A204.1 (cell line): Measurements from ENCODE around the gene HELZ.
"Not testable (repeated sequence)": the region's sequence is repeated elsewhere in the genome, so short reads cannot be mapped to it uniquely, and the experiment has no call there.

ENCODE experiments used
- FAIRE-seq: peaks from 2 replicates; lab custom pipeline; 2012; peaks lifted over from hg19 to GRCh38; lab: Jason Lieb, UNC

HELZ gene, protein sequence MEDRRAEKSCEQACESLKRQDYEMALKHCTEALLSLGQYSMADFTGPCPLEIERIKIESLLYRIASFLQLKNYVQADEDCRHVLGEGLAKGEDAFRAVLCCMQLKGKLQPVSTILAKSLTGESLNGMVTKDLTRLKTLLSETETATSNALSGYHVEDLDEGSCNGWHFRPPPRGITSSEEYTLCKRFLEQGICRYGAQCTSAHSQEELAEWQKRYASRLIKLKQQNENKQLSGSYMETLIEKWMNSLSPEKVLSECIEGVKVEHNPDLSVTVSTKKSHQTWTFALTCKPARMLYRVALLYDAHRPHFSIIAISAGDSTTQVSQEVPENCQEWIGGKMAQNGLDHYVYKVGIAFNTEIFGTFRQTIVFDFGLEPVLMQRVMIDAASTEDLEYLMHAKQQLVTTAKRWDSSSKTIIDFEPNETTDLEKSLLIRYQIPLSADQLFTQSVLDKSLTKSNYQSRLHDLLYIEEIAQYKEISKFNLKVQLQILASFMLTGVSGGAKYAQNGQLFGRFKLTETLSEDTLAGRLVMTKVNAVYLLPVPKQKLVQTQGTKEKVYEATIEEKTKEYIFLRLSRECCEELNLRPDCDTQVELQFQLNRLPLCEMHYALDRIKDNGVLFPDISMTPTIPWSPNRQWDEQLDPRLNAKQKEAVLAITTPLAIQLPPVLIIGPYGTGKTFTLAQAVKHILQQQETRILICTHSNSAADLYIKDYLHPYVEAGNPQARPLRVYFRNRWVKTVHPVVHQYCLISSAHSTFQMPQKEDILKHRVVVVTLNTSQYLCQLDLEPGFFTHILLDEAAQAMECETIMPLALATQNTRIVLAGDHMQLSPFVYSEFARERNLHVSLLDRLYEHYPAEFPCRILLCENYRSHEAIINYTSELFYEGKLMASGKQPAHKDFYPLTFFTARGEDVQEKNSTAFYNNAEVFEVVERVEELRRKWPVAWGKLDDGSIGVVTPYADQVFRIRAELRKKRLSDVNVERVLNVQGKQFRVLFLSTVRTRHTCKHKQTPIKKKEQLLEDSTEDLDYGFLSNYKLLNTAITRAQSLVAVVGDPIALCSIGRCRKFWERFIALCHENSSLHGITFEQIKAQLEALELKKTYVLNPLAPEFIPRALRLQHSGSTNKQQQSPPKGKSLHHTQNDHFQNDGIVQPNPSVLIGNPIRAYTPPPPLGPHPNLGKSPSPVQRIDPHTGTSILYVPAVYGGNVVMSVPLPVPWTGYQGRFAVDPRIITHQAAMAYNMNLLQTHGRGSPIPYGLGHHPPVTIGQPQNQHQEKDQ (N-terminal part only)

DNA sequence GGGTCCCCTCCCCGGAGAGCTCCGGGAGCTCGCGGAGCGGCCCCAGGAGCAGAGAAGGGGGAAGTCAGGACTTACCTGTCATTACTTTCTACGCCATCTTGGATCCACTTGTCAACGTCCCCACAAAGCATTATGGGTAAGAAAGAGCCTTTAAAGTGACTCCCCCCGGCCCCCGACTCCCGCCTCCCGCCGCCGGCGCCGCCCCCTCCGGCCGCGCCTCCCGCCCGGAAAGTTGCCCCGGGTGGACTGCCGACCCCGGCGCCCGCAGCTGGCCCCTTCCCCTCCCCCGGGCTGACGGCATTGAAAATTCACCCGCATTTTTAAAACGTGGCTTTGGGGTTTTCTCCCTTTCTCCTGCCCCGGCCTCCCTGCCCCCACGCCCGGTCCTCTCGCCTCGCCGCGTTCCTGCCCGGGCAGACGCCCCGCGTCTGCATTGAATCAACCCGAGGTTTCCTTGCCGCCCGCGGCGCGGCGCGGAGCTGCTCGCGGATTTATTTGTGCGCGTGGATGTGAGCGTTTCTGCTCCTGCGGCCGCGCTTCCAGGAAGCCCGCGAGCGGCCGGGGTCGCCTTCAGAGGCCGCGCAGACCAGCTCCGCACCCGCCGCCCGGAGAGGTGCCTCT lies at the start of gene HELZ:
HELZ (minus strand) TSS at position 124 of the 621 bp plus-strand sequence. CDS start 26,392 bp downstream, outside the sequence.
- no peak for FAIRE-seq

DNA sequence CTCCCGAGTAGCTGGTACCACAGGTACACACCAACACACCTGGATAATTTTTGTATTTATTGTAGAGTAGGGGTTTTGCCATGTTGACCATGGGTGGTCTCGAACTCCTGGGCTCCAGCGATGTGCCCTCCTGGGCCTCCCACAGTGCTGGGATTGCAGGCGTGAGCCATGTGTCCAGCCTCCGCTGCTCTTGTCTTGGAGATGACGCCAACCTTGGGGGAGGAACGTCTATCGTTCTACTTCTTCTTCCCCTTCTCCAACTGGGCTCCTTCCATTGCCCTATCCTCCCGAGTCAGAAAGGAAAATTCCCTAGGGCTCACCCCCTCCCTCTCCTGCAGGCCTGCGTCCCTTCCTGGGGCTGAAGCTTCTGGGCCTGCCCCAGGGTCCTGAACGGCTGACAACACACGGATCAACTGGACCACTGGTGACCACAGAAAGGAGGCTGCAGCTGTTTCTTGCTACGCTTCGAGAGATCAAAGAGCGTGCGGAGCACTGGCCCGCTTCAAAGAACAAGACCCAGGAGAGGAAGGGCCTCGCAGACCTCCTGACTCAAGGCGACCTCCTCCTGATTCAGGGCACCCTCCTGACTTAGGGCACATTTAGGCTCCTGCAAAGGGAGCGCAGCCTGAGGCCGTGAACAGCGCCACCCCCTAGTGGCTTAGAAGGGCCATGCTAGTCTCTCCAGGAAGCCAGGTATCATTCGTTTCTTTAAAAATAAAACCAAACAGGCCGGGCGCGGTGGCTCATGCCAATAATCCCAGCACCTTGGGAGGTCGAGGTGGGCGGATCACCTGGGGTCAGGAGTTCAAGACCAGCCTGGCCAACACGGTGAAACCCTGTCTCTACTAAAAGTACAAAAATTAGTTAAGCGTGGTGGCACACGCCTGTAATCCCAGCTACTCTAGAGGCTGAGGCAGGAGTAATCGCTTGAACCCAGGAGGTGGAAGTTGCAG lies 48.5 kb upstream of the HELZ start:
- FAIRE-seq: no peak

DNA sequence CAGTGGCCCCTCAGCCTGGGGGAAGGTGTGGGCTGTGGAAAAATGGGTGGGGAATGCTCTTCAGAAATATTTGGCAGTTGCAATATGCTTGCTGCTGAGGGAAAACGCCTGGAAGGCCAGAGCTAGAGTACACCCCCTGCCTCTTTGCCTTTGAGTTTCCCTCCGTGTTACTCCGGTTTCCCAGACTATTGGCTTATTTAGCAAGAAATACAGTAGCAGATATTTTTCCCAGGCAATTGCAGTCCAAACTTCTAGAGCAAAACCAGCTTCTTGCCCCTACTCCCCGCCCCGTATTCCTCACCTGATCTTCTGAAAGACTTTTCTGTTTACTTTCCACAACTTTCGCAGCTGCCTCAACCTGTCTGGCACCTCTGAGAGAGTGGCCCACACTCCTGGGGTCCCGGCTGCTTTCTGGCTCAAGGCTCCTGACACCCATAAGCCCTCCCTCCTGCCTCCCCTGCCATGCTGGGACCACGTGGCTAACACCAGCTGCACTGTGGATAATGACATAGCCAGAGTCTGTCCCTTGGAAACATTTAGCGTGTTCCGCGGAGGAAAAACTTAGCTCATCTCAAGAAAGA lies 45.8 kb upstream of the HELZ start:
- FAIRE-seq: no peak

DNA sequence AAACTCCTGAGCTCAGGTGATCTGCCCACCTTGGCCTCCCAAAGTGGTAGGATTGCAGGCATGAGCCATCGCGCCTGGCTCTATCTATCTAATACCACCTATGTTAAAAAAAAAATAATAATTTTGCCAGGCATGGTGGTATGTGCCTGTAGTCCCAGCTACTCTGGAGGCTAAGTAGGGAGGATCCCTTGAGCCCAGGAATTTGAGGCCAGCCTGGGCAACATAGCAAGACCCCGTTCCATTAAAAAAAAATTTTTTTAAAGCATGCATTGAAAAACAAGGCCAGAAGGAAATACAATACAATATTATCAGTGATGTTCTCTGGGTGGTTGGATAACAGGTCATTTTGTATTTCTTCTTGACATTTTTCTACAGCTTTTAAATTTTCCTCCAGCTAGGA lies 45.2 kb upstream of the HELZ start:
- FAIRE-seq: no peak

DNA sequence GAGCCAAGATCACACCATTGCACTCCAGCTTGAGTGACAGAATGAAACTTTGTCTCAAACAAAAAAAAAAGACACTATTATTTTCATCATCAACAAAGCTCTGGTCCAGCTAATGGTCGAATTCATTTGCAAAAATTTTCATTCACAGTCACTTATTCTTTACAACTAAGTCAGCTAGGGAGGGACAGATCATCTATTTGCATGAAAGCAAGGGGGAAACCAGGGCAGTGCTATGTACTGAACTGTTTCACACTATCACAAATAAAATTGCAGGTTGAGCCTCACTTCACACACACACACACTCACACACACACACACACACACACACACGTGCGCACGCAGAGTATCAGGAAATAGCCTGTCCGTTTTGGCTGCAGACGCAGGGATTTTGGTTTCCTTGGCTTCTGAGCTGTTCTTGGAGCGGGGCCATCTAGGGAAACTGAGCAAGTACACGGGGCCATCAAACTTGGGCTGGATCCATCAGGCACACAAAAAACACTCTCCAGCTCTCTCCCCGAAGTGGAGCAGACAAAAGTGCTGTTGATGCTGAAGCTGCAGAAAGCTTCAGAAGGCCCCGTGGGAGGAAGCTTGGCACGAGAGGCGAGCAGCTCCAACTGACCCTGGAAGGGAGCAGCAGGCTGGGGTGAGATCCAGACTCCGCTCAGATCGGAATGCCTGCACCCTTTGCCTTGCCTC lies 44.3 kb upstream of the HELZ start:
- no peak for FAIRE-seq

DNA sequence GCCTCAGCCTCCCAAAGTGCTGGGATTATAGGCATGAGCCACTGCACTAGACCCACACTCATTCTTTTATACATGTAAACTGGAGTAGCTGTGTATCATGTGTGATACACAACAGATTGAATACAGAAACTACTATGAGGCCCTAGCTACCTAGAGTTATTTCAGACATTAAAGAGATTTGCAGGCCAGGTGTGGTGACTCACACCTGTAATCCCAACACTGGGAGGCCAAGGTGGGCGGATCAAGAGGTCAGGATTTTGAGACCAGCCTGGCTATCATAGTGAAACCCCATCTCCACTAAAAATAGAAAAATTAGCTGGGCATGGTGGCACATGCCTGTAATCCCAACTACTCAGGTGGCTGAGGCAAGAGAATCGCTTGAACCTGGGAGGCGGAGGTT lies 41.8 kb upstream of the HELZ start:
- FAIRE-seq: not testable (repeated sequence)

DNA sequence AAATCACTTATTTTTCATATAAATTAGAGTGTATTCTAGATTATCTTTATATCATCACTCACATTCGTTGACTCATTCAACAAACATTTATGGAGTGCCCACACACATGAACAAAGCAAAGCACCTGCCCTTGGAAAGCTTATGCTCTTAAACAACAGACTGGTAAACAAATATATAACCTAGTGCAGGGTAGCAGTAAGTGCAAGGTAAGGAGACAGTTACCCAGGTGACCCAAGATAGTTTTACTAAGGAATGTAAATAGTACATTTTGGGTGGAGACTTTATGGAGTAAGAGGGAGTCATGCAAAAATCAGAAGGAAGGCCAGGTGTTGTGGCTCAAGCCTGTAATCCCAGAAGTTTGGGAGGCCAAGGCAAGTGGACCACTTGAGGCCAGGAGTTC lies 40.4 kb upstream of the HELZ start:
- FAIRE-seq: no peak

DNA sequence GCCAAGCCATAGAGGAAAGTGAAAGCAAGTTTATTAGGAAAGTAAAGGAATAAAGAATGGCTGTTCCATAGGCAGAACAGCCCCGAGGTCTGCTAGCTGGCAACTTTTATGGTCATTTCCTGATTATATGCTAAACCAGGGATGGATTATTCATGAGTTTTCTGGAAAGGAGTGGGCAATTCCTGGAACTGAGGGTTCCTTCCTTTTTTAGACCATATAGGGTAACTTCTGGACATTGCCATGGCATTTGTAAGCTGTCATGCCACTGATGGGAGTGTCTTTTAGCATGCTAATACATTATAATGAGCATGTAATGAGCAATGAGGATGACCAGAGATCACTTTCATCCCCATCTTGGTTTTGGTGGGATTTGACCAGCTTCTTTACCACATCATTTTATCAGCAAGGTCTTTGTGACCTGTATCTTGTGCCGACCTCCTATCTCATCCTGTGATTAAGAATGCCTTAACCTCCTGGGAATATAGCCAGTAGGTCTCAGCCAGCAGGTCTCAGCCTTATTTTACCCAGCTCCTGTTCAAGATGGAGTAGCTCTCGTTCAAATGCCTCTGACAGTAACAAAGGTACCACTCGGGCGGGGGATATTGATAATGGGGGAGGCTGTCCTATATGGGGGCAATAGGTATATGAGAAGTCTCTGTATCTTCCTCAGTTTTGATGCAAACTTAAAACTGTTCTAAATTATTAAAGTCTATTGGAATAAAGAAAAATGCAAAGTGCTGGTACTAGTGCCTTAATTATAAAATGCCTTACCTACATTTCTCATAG lies 38.9 kb upstream of the HELZ start:
- no peak for FAIRE-seq

DNA sequence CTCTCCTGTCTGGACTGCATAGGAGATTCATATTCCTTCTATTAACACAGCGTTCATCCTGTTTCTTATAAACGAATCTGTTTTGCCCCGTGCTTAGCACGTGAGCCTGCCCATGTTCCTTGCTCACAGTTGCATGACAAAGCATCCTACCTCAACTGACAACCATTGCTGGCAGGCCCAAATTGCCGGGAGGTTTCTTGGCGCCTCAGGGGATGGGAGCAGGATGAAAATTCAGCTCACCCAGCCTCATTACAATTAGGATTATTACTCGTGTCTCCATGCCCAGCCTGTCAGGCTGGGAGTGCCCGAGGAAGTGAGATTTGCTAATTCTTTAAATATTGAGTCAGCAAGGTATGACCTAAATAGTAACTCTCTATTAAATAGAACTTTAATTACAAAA lies 36.7 kb upstream of the HELZ start:
- FAIRE-seq: no peak

DNA sequence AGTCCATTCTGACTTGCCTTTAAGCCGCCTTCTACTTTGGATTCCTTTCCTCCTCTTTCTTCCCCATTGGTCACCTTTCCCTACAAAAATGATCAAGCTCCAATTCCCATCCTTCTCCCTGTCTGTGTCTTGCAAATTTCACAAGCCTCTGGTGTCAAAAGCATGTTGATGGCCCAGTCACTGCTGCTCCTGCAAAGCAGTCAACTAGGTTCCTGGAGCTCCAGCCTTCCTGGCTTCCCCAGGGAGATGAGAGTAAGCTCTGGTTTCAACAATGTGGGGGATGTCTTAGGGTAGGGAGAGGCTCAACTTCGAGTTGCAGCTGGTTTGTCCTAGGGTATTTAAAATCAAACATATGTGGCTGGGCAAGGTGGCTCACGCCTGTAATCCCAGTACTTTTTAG lies 36.1 kb upstream of the HELZ start:
- FAIRE-seq: no peak

DNA sequence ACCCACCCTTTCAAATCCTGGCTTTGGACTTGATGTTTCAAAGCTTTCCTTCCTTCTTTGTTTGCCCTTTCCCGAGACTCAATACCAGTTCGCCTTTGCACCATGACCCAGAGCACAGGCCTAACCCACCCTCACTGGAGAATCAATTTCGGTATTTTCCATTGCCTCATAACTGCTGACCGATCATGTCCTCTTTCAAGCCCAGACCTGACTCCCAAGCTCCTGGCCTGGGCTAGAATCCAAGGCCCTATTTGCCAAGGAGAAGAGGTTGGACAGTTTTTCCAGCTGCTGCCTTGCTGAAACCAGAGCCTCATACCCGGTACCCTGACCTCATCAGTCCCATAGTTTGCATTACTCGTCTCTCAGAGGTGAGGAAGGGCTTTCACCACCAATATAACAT lies 35.3 kb upstream of the HELZ start:
- no peak for FAIRE-seq

DNA sequence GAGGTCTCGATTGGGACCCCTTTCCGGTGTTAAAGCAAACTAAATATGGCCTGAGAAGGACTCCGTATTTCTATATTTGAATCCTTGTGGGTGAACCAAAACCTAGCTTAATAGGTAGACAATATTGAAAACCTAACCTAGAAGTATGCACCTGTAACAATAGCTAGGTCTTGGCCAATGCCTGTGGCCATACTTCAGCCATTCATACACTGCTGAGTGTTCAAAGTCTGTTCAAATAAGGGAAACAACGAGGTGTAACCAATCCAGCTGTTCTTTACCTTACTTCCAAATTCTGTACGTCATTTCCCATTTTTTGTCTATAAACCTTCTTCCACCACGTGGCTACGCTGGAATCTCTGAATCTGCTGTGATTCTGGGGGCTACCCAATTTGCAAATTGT lies 34.1 kb upstream of the HELZ start:
- no peak for FAIRE-seq

DNA sequence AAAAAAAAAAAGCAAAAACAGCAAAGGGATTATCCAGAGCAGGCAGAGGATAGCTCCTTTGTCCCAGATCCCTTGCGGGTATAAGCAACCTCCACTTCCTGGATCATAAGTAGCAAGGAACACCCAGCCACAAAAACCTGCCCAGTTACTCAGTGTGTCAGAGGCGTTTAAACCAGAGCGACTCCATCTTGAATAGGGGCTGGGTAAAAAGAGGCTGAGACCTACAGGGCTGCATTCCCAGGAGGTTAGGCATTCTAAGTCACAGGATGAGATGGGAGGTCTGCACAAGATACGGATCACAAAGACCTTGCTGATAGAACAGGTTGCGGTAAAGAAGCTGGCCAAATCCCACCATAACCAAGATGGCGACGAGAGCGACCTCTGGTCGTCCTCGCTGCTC lies 33.4 kb upstream of the HELZ start:
- FAIRE-seq: no peak

DNA sequence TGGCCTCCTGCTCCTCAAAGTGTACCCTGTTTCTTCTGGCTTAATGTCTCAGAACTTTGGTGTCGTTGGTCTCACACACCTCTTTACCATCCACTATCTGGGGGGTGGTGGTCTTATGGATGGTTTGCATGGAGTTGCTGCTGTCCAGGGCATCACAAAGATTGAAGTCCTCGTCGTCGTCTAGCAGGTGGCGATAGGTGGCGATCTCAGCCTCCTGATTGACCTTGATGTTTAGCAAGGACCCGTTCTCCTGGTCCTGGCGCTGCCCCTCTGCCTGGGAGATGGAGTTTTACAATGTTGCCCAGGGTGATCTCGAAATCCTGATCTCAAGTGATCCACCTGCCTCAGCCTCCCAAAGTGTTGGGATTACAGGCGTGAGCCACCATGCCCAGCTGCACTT lies 31.1 kb upstream of the HELZ start:
- no peak for FAIRE-seq

DNA sequence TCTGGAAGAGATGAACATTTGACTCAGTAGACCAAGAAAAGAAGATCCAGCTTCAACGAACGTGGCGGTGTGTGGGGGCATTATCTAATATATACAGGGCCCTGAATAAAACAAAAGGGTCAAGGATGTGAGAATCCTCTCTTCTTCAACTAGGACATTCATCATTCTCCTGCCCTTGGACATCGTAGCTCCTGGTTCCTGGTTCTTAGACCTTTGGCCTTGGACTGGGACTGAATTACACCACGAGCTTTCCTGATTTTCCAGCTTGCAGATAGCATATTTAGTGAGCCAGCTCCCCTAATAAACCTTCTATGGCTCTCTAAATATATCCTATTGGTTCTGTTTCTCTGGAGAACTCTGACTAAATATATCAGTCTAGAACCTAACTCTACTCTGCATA lies 29.5 kb upstream of the HELZ start:
- no peak for FAIRE-seq

DNA sequence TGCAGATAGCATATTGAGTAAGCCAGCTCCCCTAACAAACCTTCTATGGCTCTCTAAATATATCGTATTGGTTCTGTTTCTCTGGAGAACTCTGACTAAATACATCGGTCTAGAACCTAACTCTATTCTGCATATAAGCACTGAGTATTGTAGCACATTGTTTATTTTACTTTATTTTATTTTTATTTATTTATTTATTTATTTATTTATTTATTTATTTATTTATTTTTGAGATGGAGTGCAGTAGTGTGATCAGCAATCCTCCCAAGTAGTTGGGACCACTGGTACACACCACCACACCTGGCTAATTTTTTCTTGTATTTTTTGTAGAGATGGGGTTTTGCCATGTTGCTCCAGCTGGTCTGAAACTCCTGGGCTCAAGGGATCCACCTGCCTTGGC lies 28.9 kb upstream of the HELZ start:
- no peak for FAIRE-seq

DNA sequence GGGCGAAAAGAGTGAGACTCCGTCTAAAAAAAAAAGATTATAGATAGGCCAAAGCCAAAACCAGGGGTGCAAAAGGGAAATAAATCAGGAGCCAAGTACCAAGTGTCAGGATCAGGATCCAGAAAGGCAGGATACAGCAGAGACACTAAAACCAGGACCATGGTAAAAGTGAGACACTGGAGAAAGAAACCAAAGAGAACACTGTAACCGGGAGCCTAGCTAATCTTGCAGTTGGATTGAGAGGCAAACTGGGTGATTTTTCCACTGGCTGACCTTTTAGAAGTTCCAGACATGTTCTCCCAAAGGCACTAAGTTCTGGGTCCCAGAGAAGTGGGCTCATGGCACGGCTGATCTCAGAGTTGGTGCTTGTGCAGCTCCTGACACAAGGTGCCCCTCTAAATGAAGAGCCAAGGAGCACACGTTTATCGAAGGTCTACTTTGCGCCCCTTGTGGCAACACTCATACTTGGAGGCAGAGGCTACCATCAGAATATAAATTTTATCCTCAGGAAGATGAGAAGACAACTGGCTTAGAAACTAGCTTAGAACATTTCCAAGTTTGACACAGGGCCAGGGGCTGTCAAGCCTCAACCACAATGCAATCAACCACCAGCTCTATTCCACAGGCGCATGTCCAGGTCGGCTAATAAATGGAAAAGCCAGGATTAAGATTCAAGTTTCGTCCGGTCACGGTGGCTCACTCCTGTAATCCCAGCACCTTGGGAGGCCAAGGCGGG lies 27.5 kb upstream of the HELZ start:
- FAIRE-seq: no peak

DNA sequence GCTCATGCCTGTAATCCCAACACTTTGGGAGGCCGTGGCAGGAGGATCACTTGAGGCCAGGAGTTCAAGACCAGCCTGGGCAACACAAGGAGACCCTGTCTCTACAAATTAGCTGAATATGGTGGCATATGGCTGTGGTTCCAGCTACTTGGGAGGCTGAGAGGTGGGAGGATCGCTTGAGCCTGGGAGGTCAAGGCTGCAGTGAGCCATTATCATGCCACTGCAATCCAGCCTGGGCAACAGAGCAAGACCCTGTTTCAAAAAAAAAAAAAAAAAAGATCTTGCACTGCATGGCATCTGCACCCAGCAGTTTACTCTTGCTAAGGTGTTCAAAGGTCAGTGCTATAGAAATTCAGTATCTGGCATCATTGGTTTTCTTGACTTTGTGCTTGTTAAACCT lies 26.2 kb upstream of the HELZ start:
- FAIRE-seq: not testable (repeated sequence)

DNA sequence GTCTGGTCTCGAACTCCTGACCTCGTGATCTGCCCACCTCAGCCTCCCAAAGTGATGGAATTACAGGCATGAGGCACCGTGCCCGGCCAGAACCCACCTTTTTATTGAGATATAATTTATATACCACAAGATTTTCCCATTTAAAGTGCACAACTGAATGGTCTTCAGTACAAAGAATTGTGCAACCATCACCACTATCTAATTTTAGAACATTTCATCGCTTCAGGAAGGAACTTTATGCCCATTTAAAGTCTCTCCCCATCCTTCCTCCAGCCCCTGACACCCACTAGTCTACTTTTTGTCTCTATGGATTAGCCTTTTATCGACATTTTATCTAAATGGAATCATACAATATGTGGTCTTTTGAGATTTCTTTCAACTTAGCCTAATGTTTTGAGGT lies 25.4 kb upstream of the HELZ start:
- FAIRE-seq: no peak
